Type B pancreatic cell (in vitro differentiated cells): ENCODE data around the gene S100A16. TPM values are rescaled to one million over a fixed set of nuclear protein-coding genes. Genes with fewer than 3 reads are reported as not detected.

Source experiments
- DNase-seq: peaks from one replicate; pipeline ENCODE4 v3.0.0; 2021; ENCODE audit warnings: mixed read lengths; ENCODE audit not compliant: unreplicated experiment; ENCODE audit errors: extremely low spot score
- H3K27ac Mint-ChIP-seq: 2 replicates; pipeline ENCODE4 v1.8.0; 2021; ENCODE audit warnings: mild to moderate bottlenecking, mixed read lengths
- H3K27me3 Mint-ChIP-seq: 2 replicates; pipeline ENCODE4 v1.8.0; 2021; ENCODE audit warnings: mixed read lengths
- H3K36me3 Mint-ChIP-seq: 2 replicates; pipeline ENCODE4 v1.8.0; 2021; ENCODE audit warnings: mixed read lengths
- H3K4me1 Mint-ChIP-seq: one replicate; pipeline ENCODE4 v1.8.0; 2021; ENCODE audit warnings: mixed read lengths; ENCODE audit not compliant: unreplicated experiment
- H3K4me3 Mint-ChIP-seq: 2 replicates; pipeline ENCODE4 v1.8.0; 2021; ENCODE audit warnings: mild to moderate bottlenecking, mixed read lengths
- H3K9me3 Mint-ChIP-seq: 2 replicates; pipeline ENCODE4 v1.8.0; 2021; ENCODE audit warnings: mixed read lengths
- CTCF ChIP-seq: fragments of 200-600 bp; sonication (generic); conservative IDR thresholded peaks from 2 replicates; pipeline ENCODE4 v1.5.0; 2021; ENCODE audit warnings: antibody characterized with exemption, mild to moderate bottlenecking
- total RNA-seq: library from RNA; stranded (reverse); gene quantifications from 2 replicates; pipeline ENCODE4 v1.2.1, GENCODE V29; 2021; ENCODE audit warnings: low replicate concordance

The S100A16 gene
- total RNA-seq, 1 donor from 2014 or later, result 173 TPM

GRCh38 chr1:153606194-153606593, 6.7 kb downstream of the S100A16 start:
- no peak for TF ChIP-seq CTCF
- H3K36me3 Mint-ChIP-seq, result no peaks in the 10 kb centered on the region
- no peak overlapping the region for H3K27ac Mint-ChIP-seq
- H3K9me3 Mint-ChIP-seq, result no peaks in the 10 kb centered on the region
- no peak overlapping the region for H3K4me3 Mint-ChIP-seq
- peaks cover 18% of the 10 kb centered on the region for H3K4me1 Mint-ChIP-seq
- H3K27me3 Mint-ChIP-seq, result no peaks in the 10 kb centered on the region
- no peak for DNase-seq

GRCh38 chr1:153602749-153603148, 10.2 kb downstream of the S100A16 start:
- H3K27me3 Mint-ChIP-seq, result no peaks in the 10 kb centered on the region
- no peak for DNase-seq
- no peak for TF ChIP-seq CTCF
- no peak overlapping the region for H3K27ac Mint-ChIP-seq
- no peaks in the 10 kb centered on the region for H3K36me3 Mint-ChIP-seq
- no peaks in the 10 kb centered on the region for H3K9me3 Mint-ChIP-seq
- H3K4me1 Mint-ChIP-seq, result no peaks in the 10 kb centered on the region
- no peak overlapping the region for H3K4me3 Mint-ChIP-seq

GRCh38 chr1:153599847-153600246, 13.1 kb downstream of the S100A16 start:
- no peak for DNase-seq
- no peak for TF ChIP-seq CTCF
- Mint-ChIP-seq H3K36me3 (no peaks in the 10 kb centered on the region), H3K4me1 (no peaks in the 10 kb centered on the region), H3K27me3 (no peaks in the 10 kb centered on the region), H3K27ac (peak overlapping the region; percentile 26), H3K9me3 (no peaks in the 10 kb centered on the region), H3K4me3 (no peak overlapping the region)

- peak overlapping the region; percentile 56 for H3K27ac Mint-ChIP-seq
- no peaks in the 10 kb centered on the region for H3K9me3 Mint-ChIP-seq
- H3K4me3 Mint-ChIP-seq, result no peak overlapping the region
- TF ChIP-seq CTCF, result no peak
- H3K4me1 Mint-ChIP-seq, result no peaks in the 10 kb centered on the region
- no peak for DNase-seq
- H3K36me3 Mint-ChIP-seq, result no peaks in the 10 kb centered on the region
- H3K27me3 Mint-ChIP-seq, result no peaks in the 10 kb centered on the region
Observed at GRCh38 chr1:153598309-153599172, 14.4 kb downstream of the S100A16 start.

GRCh38 chr1:153597206-153597605, 15.7 kb downstream of the S100A16 start:
- no peak overlapping the region for H3K4me3 Mint-ChIP-seq
- peaks cover 4% of the 10 kb centered on the region for H3K4me1 Mint-ChIP-seq
- TF ChIP-seq CTCF, result no peak
- H3K27me3 Mint-ChIP-seq, result no peaks in the 10 kb centered on the region
- DNase-seq, result no peak
- no peak overlapping the region for H3K27ac Mint-ChIP-seq
- H3K9me3 Mint-ChIP-seq, result no peaks in the 10 kb centered on the region
- H3K36me3 Mint-ChIP-seq, result no peaks in the 10 kb centered on the region
